Measurements from ENCODE around the gene COL27A1. TPM values are rescaled to one million over a fixed set of nuclear protein-coding genes. Genes with fewer than 3 reads are reported as not detected.
"Not testable (repeated sequence)": the region's sequence is repeated elsewhere in the genome, so short reads cannot be mapped to it uniquely, and the experiment has no call there.

Gene COL27A1
- total RNA-seq, 1 experiment from 2014 or later, result 12.0 TPM

DNA sequence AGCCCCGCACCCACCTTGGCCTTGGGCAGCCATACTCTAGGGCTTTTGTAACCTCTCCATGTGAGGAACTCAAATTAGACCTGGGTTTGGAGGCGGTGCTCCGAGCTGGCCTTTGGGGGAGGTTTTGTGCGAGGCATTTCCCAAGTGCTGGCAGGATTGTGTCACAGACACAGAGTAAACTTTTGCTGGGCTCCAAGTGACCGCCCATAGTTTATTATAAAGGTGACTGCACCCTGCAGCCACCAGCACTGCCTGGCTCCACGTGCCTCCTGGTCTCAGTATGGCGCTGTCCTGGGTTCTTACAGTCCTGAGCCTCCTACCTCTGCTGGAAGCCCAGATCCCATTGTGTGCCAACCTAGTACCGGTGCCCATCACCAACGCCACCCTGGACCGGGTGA lies 174.3 kb downstream of the COL27A1 start, which contains the start of gene ORM2:
Gene ORM2, plus strand, starts transcription at position 245 of the 398 bp plus-strand sequence. Its CDS starts 36 bp downstream, at position 281.
- H3K9me3 ChIP-seq (ENCODE audit: control insufficient read depth in 1 of 2, insufficient read depth in 1 of 2, low read depth in 1 of 2, low read length in 2 of 2); H3K36me3 ChIP-seq (ENCODE audit: control insufficient read depth in 1 of 2, insufficient read depth in 2 of 2, low read length in 2 of 2); H3K4me3 ChIP-seq (replicated peaks in 1 of 2; ENCODE audit: low read depth in 1 of 2, low read length in 2 of 2); CTCF ChIA-PET; H3K4me2 ChIP-seq (ENCODE audit: low read length); DNase-seq (ENCODE audit: low read depth, low spot score); H4K20me1 ChIP-seq (ENCODE audit: insufficient read depth); H3K79me2 ChIP-seq (ENCODE audit: insufficient read depth, low read length); BruUV-seq (replicated peaks); H3K9me2 ChIP-seq (ENCODE audit: insufficient read depth); H2AFZ ChIP-seq (ENCODE audit: low read depth, low read length, poor library complexity, severe bottlenecking); H3K27ac ChIP-seq (ENCODE audit: low read depth, low read length); ATAC-seq; H3K4me1 ChIP-seq (ENCODE audit: control insufficient read depth in 1 of 2, insufficient read depth in 2 of 2, low read length in 2 of 2); H3K9ac ChIP-seq (ENCODE audit: low read length); intact Hi-C loops (cut with micrococcal nuclease); RAD21 ChIA-PET (ENCODE audit: low non-redundant PET in 1 of 2, low total read pairs in 2 of 2, uncharacterized antibody in 2 of 2, unreplicated experiment in 2 of 2); H3K27me3 ChIP-seq (ENCODE audit: insufficient read depth, low read length); POLR2A ChIA-PET: not testable (repeated sequence)

DNA sequence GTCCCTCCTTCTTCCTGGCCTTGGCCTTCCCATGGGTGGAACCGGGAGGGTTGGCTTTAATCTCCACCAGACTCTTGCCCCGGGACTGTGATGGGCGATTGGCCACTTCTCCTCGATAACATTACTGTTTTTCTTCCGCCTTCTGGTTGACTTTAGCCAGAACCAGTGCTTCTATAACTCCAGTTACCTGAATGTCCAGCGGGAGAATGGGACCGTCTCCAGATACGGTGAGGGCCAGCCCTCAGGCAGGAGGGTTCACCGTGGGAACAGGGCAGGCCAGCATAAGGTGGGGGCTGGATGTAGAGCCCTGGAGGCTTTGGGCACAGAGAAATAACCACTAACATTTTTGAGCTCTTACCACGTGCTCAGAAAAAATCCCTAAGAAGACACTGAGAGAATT lies 175.3 kb downstream of the COL27A1 start:
- no TSS peak for BruUV-seq (replicated peaks)
- TF ChIP-seq ZFX (IDR thresholded peaks at IDR 0.05) (no peak), SIN3A (IDR thresholded peaks at IDR 0.05; ENCODE audit: low read depth) (no peak), ZNF274 (IDR thresholded peaks at IDR 0.05; ENCODE audit: low read depth, low read length) (no peak)
- TF ChIP-seq, protein P1, sequence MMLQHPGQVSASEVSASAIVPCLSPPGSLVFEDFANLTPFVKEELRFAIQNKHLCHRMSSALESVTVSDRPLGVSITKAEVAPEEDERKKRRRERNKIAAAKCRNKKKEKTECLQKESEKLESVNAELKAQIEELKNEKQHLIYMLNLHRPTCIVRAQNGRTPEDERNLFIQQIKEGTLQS (IDR thresholded peaks at IDR 0.05), result no peak
- Histone ChIP-seq H3K4me1 (ENCODE audit: control insufficient read depth in 1 of 2, insufficient read depth in 2 of 2, low read length in 2 of 2) (no peaks in the 10 kb centered on the region), H3K9me2 (ENCODE audit: insufficient read depth) (no peaks in the 10 kb centered on the region), H3K4me3 (replicated peaks in 1 of 2; ENCODE audit: low read depth in 1 of 2, low read length in 2 of 2) (no peak overlapping the region), H2AFZ (ENCODE audit: low read depth, low read length, poor library complexity, severe bottlenecking) (no peak overlapping the region), H3K79me2 (ENCODE audit: insufficient read depth, low read length) (no peaks in the 10 kb centered on the region), H3K4me2 (ENCODE audit: low read length) (no peak overlapping the region), H3K36me3 (ENCODE audit: control insufficient read depth in 1 of 2, insufficient read depth in 2 of 2, low read length in 2 of 2) (no peaks in the 10 kb centered on the region), H4K20me1 (ENCODE audit: insufficient read depth) (no peaks in the 10 kb centered on the region), H3K27me3 (ENCODE audit: insufficient read depth, low read length) (no peaks in the 10 kb centered on the region), H3K9me3 (ENCODE audit: control insufficient read depth in 1 of 2, insufficient read depth in 1 of 2, low read depth in 1 of 2, low read length in 2 of 2) (no peaks in the 10 kb centered on the region), H3K9ac (ENCODE audit: low read length) (no peak overlapping the region), H3K27ac (ENCODE audit: low read depth, low read length) (no peak overlapping the region)
- DNase-seq (ENCODE audit: low read depth, low spot score) (no peak), ATAC-seq (no peak)
- ChIA-PET POLR2A (no interaction called here), CTCF (no interaction called here), RAD21 (ENCODE audit: low non-redundant PET in 1 of 2, low total read pairs in 2 of 2, uncharacterized antibody in 2 of 2, unreplicated experiment in 2 of 2) (no interaction called here)
- intact Hi-C loops (cut with micrococcal nuclease), result no loop called here

DNA sequence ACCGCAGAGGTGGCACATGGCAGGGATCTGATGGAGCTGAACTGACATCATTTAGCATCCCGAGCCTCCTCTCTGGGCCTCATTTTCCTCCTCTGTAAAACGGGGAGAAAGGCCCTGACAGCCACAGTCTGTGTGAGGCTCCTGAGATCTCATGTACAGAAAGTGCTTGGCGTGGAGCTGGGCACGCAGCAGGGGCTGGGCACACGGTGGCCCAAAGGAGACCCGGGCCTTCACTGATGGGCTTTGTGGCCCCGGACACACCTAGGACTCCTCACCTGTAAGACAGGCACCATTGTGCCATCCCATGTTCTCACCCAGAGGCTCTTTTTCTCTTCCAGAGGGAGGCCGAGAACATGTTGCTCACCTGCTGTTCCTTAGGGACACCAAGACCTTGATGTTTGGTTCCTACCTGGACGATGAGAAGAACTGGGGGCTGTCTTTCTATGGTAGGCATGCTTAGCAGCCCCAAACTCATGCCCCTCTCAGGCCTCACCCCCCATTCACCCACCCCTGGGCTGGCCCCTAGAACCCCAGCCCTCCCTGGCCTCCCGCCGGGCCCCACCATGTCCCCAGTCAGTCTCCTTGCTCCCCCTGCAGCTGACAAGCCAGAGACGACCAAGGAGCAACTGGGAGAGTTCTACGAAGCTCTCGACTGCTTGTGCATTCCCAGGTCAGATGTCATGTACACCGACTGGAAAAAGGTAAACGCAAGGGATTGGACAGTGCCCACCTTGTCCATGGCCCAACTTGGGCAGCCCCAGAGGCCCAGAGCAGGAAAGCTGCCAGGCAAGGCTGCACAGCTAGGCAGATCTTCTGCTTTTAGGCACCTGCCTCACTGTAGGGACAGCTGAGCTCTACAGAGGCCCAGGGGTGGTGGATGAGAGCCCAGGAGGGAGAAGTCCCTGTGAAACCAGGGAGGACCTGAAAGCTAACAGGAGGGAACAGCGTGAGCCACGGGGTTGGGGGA lies 176.2 kb downstream of the COL27A1 start:
- RAD21 ChIA-PET (ENCODE audit: low non-redundant PET in 1 of 2, low total read pairs in 2 of 2, uncharacterized antibody in 2 of 2, unreplicated experiment in 2 of 2); H3K4me2 ChIP-seq (ENCODE audit: low read length); CTCF ChIA-PET; H3K79me2 ChIP-seq (ENCODE audit: insufficient read depth, low read length); intact Hi-C loops (cut with micrococcal nuclease); H3K9me3 ChIP-seq (ENCODE audit: control insufficient read depth in 1 of 2, insufficient read depth in 1 of 2, low read depth in 1 of 2, low read length in 2 of 2); POLR2A ChIA-PET; H3K9me2 ChIP-seq (ENCODE audit: insufficient read depth); H3K36me3 ChIP-seq (ENCODE audit: control insufficient read depth in 1 of 2, insufficient read depth in 2 of 2, low read length in 2 of 2); H3K4me3 ChIP-seq (replicated peaks in 1 of 2; ENCODE audit: low read depth in 1 of 2, low read length in 2 of 2); DNase-seq (ENCODE audit: low read depth, low spot score); H3K9ac ChIP-seq (ENCODE audit: low read length); H3K27ac ChIP-seq (ENCODE audit: low read depth, low read length); ATAC-seq; H2AFZ ChIP-seq (ENCODE audit: low read depth, low read length, poor library complexity, severe bottlenecking); H4K20me1 ChIP-seq (ENCODE audit: insufficient read depth); H3K27me3 ChIP-seq (ENCODE audit: insufficient read depth, low read length); H3K4me1 ChIP-seq (ENCODE audit: control insufficient read depth in 1 of 2, insufficient read depth in 2 of 2, low read length in 2 of 2); BruUV-seq (replicated peaks): not testable (repeated sequence)

DNA sequence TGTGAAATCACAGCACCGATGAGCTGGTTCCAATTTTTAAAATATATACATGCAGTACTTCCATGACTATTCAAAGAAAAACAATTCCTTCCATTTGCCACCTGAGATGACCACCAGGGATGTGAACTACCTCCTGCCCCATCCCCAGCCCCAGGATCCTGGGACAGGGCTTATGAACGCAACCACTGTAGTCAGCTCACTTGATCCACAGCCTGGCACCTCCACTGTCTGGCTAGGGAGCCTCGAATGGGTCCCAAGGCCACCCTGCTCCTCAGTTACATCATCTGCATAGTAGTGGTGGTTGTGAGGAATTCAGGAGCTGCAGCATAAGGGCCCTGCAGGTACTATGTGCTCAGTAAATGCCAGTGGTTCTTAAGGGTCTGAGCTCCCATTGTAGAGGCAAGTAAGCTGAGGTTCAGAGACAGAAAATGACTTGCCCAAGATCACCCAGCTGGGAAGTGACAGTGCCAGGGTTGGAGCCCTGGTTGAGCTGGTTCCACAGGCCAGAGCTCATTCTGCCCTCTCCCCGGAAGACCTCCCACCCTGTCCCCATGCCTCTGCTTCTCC lies 177.2 kb downstream of the COL27A1 start:
- POLR2A ChIA-PET; DNase-seq (ENCODE audit: low read depth, low spot score); H2AFZ ChIP-seq (ENCODE audit: low read depth, low read length, poor library complexity, severe bottlenecking); H3K27me3 ChIP-seq (ENCODE audit: insufficient read depth, low read length); H3K36me3 ChIP-seq (ENCODE audit: control insufficient read depth in 1 of 2, insufficient read depth in 2 of 2, low read length in 2 of 2); H4K20me1 ChIP-seq (ENCODE audit: insufficient read depth); H3K9ac ChIP-seq (ENCODE audit: low read length); H3K4me1 ChIP-seq (ENCODE audit: control insufficient read depth in 1 of 2, insufficient read depth in 2 of 2, low read length in 2 of 2); intact Hi-C loops (cut with micrococcal nuclease); CTCF ChIA-PET; H3K4me3 ChIP-seq (replicated peaks in 1 of 2; ENCODE audit: low read depth in 1 of 2, low read length in 2 of 2); H3K27ac ChIP-seq (ENCODE audit: low read depth, low read length); H3K9me3 ChIP-seq (ENCODE audit: control insufficient read depth in 1 of 2, insufficient read depth in 1 of 2, low read depth in 1 of 2, low read length in 2 of 2); BruUV-seq (replicated peaks); H3K4me2 ChIP-seq (ENCODE audit: low read length); RAD21 ChIA-PET (ENCODE audit: low non-redundant PET in 1 of 2, low total read pairs in 2 of 2, uncharacterized antibody in 2 of 2, unreplicated experiment in 2 of 2); H3K9me2 ChIP-seq (ENCODE audit: insufficient read depth); H3K79me2 ChIP-seq (ENCODE audit: insufficient read depth, low read length): not testable (repeated sequence)
- 0 out of 2 replicates have a peak, but pooled peaks have one; percentile 15 for ATAC-seq

Measured in HCT116 (cell line).